RWPE1 (cell line): ENCODE results near the gene PP2D1.
A peak's percentile ranks its signal among the peaks of the same experiment; 100 is the strongest.

ENCODE experiments used
- CTCF ChIA-PET: fragments of 350-600 bp; sonication (Branson Sonifier 250); formaldehyde crosslinking; extraction: SDS; loops from one replicate; lab custom pipeline; 2021; lab: Yijun Ruan, JAX
- POLR2A ChIA-PET: fragments of 400-600 bp; formaldehyde crosslinking; extraction: SDS; loops from one replicate; lab custom pipeline; 2020; ENCODE audit warnings: antibody characterized with exemption; ENCODE audit not compliant: low non-redundant PET; lab: Yijun Ruan, JAX
- DNase-seq: peaks from one replicate; pipeline ENCODE4 v3.0.0; 2012; ENCODE audit warnings: low spot score
- H3K27ac ChIP-seq: fragments of 450-650 bp; 2 replicates; pipeline ENCODE4 v1.5.1; 2017
- TF ChIP-seq, protein P1 (sequence below): fragments of 450-650 bp; conservative IDR thresholded peaks from 2 replicates; pipeline ENCODE4 v1.5.1; 2017; ENCODE audit warnings: low read depth, mild to moderate bottlenecking

Gene PP2D1, protein sequence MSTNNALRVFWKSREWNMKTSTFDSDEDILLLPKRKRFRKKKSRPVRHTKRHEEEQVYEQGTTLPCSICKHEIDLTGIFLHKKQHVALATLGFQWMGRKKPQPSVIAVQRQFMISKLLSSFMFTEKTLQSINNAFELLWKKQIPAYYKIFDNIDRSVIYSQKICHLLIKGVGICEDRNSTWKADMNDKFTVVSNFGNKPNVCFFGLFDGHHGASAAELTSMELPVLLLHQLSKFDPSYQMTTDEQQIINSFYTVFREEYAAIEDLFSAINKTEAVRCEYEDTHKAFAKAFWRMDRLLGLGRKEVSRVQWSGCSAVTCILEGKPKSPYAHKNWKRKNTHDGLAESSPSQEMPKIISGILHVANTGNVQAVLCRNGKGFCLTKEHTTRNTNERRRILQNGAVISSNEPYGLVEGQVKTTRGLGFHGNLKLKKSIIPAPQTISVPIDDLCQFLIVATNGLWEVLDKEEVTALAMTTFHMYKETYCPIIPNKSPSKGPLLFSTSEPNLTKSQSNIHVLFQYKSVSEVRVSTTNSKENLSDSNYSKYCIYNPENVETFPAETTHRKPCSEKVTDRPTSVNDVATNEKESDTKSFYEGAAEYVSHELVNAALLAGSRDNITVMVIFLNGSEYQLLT

DNA sequence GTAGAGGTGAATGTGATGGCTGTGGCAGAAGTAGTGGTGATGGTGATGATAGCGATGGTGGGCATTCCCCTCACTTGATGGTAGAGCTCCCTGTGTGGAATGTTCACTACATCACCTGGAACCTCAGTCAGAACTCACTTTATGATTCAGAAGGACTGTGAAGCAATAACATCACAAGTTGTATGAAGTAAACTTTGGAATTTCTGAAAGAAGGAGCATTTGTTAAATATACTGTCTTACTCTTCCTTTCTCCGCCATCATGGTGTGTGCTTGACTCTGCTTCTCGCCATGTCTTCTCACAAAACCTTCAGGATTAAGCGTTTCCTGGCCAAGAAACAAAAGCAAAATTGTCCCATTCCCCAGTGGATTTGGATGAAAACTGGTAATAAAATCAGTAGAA is at the start of gene PP2D1:
PP2D1 (minus strand) TSS at position 101 of the 400 bp plus-strand sequence. CDS start 192 bp downstream, outside the sequence.
- no peak for DNase-seq
- H3K27ac ChIP-seq = no peak within 1 kb of the TSS
- CTCF ChIA-PET = no interaction called here
- POLR2A ChIA-PET = no interaction called here
- TF ChIP-seq, protein P1, sequence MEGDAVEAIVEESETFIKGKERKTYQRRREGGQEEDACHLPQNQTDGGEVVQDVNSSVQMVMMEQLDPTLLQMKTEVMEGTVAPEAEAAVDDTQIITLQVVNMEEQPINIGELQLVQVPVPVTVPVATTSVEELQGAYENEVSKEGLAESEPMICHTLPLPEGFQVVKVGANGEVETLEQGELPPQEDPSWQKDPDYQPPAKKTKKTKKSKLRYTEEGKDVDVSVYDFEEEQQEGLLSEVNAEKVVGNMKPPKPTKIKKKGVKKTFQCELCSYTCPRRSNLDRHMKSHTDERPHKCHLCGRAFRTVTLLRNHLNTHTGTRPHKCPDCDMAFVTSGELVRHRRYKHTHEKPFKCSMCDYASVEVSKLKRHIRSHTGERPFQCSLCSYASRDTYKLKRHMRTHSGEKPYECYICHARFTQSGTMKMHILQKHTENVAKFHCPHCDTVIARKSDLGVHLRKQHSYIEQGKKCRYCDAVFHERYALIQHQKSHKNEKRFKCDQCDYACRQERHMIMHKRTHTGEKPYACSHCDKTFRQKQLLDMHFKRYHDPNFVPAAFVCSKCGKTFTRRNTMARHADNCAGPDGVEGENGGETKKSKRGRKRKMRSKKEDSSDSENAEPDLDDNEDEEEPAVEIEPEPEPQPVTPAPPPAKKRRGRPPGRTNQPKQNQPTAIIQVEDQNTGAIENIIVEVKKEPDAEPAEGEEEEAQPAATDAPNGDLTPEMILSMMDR = no peak

DNA sequence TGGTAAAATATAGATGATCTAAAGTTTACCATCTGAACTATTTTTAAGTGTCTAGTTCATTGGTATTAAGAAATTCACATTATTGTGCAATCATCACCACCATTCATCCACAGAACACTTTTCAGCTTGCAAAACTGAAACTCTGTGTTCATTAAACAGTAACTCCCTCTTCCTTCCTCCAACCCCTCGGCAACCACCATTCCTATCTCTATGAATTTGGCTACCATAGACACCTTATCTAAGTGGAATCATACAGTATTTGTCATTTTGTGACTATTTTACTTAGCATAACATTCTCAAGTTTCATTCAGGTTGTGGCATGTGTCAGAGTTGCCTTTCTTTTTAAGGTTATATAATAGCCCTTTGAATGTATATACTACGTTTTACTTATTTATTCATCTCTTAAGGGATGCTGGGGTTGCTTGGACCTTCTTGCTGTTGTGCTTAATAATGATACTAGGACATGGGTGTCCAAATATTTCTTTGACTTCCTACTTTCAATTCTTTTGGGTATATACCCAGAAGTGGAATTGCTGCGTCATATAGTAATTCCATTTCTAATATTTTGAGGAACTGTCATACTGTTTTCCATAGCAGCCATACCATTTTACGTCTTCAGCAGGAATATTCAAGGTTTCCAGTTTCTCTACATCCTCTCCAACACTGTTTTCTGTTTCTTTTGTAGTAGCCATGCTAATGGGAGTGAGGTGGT is 49.1 kb upstream of the PP2D1 start:
- TF ChIP-seq, protein P1 = no peak

DNA sequence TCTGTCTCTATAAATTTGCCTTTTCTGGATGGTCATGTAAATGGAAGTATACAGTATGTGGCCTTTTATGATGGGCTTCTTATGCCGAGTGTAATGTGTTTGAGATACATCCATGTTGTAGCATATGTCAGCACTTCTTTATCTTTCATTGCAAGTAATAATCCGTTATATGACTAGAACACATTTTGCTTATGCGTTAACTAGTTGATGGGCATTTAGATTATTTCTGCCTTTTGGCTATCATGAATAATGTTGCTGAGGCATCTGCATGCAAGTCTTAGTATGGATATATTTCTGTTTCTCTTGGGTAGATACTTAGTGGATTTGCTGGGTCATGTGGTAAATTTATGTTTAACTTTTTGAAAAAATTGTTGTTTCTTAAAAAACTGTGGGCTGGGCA is 47.9 kb upstream of the PP2D1 start:
- POLR2A ChIA-PET = no interaction called here
- TF ChIP-seq, protein P1 = no peak
- no peak for DNase-seq
- H3K27ac ChIP-seq = peak overlapping the region; percentile 55
- CTCF ChIA-PET = no interaction called here

More for the DNA sequence above, 49.1 kb upstream of the PP2D1 start:
- CTCF ChIA-PET = no interaction called here
- DNase-seq = no peak
- POLR2A ChIA-PET = no interaction called here
- no peak overlapping the region for H3K27ac ChIP-seq

DNA sequence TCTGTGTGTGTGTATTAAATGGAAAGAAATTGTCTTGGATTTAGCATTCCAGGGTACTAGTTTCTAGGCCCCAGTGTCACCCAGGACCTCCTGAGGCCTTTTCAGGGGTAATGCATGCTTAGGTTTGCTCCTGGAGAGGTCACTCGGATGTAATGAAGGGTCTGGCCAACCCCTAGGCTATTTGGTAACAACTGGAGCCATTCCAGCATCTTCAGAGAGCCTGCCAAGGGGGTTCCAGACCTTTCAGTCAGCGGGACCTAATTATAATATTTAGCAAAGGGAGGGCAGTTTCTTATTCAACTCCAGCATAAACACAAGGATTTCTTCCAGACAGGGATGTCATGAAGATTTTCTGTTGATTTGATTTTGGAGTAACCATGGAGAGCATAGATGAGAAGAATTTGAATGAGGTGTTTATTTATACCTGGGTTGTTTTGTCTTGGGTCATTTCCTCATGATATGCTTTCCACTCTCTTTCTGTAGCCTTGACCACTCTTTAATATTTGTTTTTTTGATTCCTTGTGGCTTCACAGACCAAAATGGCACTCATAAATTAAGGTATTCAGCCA is 45.6 kb upstream of the PP2D1 start:
- TF ChIP-seq, protein P1 = no peak
- POLR2A ChIA-PET = interaction anchor here (0.5 kb wide), 1 partner anchor 21 kb away, joined by 3 read pairs; no protein-coding TSS in a partner anchor
- H3K27ac ChIP-seq = peak overlapping the region; percentile 72
- no peak for DNase-seq
- CTCF ChIA-PET = no interaction called here

DNA sequence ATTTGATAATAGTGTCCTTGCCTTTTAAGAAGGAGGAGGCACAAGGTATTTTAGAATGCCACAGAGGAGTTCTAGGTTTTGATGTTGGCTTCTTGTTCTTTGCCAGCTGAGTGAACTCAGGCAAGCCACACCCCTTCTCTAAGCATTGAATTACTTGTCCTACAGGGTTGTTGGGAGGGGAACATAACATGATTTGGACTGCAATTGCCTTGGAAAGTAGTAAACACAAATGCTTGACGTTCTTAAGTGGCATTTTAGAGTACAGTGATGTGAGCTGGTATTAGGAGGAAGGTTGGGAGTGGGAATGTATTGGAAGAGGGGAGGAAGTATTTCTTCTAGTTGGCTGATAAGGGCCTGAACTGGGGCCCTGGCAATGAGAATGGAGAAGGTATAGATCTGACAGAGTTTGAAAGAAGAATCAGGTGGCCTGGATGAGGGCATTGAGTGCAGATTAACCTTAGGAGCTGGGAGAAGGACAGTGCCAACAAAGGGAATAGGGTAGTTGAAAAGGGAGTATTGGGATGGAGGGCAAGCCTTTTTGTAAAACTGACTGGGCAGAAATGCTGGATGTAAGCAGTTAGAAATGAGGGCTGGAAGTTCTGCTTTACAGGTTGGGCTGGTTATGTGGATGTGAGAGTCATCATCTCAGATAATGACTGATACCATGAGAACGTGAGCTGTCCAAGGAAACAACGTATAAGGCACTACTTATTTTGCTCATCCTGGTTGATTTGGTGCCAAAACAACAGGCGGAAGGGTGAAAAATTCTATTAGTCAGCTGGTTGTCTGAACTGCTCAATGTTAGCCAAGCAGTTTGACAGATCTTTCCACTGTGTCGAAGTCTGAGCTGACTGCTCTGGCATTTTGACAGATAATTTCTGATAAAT is 44.9 kb upstream of the PP2D1 start:
- H3K27ac ChIP-seq = peak overlapping the region; percentile 72
- TF ChIP-seq, protein P1 = no peak
- ChIA-PET CTCF (no interaction called here), POLR2A (interaction anchor here (0.5 kb wide), 1 partner anchor 22 kb away, joined by 3 read pairs; no protein-coding TSS in a partner anchor)
- peak; percentile 81 for DNase-seq
